Uterus (tissue), 4 donors: ENCODE measurements around the gene TAF8. TPM values are rescaled to one million over a fixed set of nuclear protein-coding genes. Genes with fewer than 3 reads are reported as not detected.

Experiments used
- DNase-seq, 2 donors: peaks; one replicate each; pipeline ENCODE4 v3.0.0-alpha.2; 2019 to 2020
- H3K27ac ChIP-seq, 2 donors: fragments of 200-600 bp; sonication (generic); 1 replicate in 1 of 2; 2 replicates in 1 of 2; pipeline ENCODE4 v1.5.1; 2016 to 2018
- H3K27me3 ChIP-seq, 2 donors: fragments of 200-600 bp; sonication (generic); one replicate each; pipeline ENCODE4 v1.5.1; 2018 to 2019; ENCODE audit warnings: control low read depth in 1 of 2
- H3K36me3 ChIP-seq, 2 donors: fragments of 200-600 bp; sonication (generic); one replicate each; pipeline ENCODE4 v1.5.1; 2019; ENCODE audit warnings: control low read depth in 1 of 2
- H3K4me1 ChIP-seq, 2 donors: fragments of 200-600 bp; sonication (generic); one replicate each; pipeline ENCODE4 v1.5.1; 2018 to 2019; ENCODE audit warnings: control low read depth in 1 of 2
- H3K4me3 ChIP-seq, 2 donors: fragments of 200-600 bp; sonication (generic); 1 replicate in 1 of 2; 2 replicates in 1 of 2; pipeline ENCODE4 v1.5.1; 2018 to 2019; ENCODE audit warnings: mild to moderate bottlenecking in 1 of 2
- H3K9me3 ChIP-seq, 2 donors: fragments of 200-600 bp; sonication (generic); one replicate each; pipeline ENCODE4 v1.5.1; 2019; ENCODE audit warnings: control low read depth in 1 of 2
- CTCF ChIP-seq, 4 experiments: fragments of 200-600 bp in 2 of 4; fragments of 450-650 bp in 2 of 4; sonication (generic) in 2 of 4; IDR thresholded peaks; one replicate each; pipeline ENCODE4 v1.5.1; 2016 to 2019; ENCODE audit warnings: antibody characterized with exemption in 4 of 4, mild to moderate bottlenecking in 2 of 4, moderate library complexity in 1 of 4
- POLR2A ChIP-seq, 2 donors: fragments of 450-650 bp; IDR thresholded peaks; one replicate each; pipeline ENCODE4 v1.6.1; 2016; ENCODE audit warnings: antibody characterized with exemption in 2 of 2, mild to moderate bottlenecking in 1 of 2, moderate library complexity in 1 of 2
- intact Hi-C: fragments of 100-400 bp; cut with DNase I; formaldehyde crosslinking; loops from one replicate; pipeline ENCODE4 v1.15.1; 2023; ENCODE audit warnings: low total_unique reads
- total RNA-seq, 4 donors: library from RNA; depleted of rRNA in 3 of 4; stranded (reverse); fragments of >200 nt in 3 of 4; gene quantifications; one replicate each; pipeline versions ENCODE4 v1.1.0 to v1.2.4, GENCODE V29; 2014 to 2023
- donor health status: DM: yes; HTN: yes; CAD: no.

The TAF8 gene
- total RNA-seq, 4 donors from 2014 or later = 16.0 to 45.6 (median 37.5) TPM

- Histone ChIP-seq H3K9me3 (no peaks in the 10 kb centered on the region), H3K27ac (no peak overlapping the region), H3K36me3 (no peaks in the 10 kb centered on the region), H3K4me1 (no peaks in the 10 kb centered on the region), H3K4me3 (no peak overlapping the region), H3K27me3 (no peaks in the 10 kb centered on the region)
- TF ChIP-seq CTCF (IDR thresholded peaks at IDR 0.05) (no peak), POLR2A (IDR thresholded peaks at IDR 0.05) (no peak)
- DNase-seq = no peak
- intact Hi-C loops = no loop called here
Measured at GRCh38 chr6:42009844-42010184, 40.5 kb upstream of the TAF8 start.

GRCh38 chr6:42010185-42010891 lies 40.0 kb upstream of the TAF8 start:
- Histone ChIP-seq H3K27ac (no peak overlapping the region), H3K4me3 (no peak overlapping the region), H3K4me1 (no peaks in the 10 kb centered on the region), H3K27me3 (no peaks in the 10 kb centered on the region), H3K9me3 (no peaks in the 10 kb centered on the region), H3K36me3 (no peaks in the 10 kb centered on the region)
- TF ChIP-seq POLR2A (IDR thresholded peaks at IDR 0.05) = no peak
- no peak for TF ChIP-seq CTCF (IDR thresholded peaks at IDR 0.05)
- intact Hi-C loops = no loop called here
- no peak for DNase-seq

- intact Hi-C loops = no loop called here
Measured at GRCh38 chr6:42010909-42011308, 39.4 kb upstream of the TAF8 start.

GRCh38 chr6:42012501-42013133 lies 37.7 kb upstream of the TAF8 start:
- no peak overlapping the region for H3K27ac ChIP-seq
- TF ChIP-seq POLR2A (IDR thresholded peaks at IDR 0.05) (no peak), CTCF (IDR thresholded peaks at IDR 0.05) (no peak)
- intact Hi-C loops = no loop called here
- H3K9me3 ChIP-seq = no peaks in the 10 kb centered on the region
- H3K27me3 ChIP-seq = no peaks in the 10 kb centered on the region
- no peak for DNase-seq
- H3K4me1 ChIP-seq = no peaks in the 10 kb centered on the region
- H3K36me3 ChIP-seq = no peaks in the 10 kb centered on the region
- H3K4me3 ChIP-seq = no peak overlapping the region

More at GRCh38 chr6:42010909-42011308, 39.4 kb upstream of the TAF8 start:
- Histone ChIP-seq H3K9me3 (no peaks in the 10 kb centered on the region), H3K4me1 (no peaks in the 10 kb centered on the region), H3K27ac (no peak overlapping the region), H3K27me3 (no peaks in the 10 kb centered on the region), H3K4me3 (no peak overlapping the region), H3K36me3 (no peaks in the 10 kb centered on the region)
- no peak for DNase-seq
- TF ChIP-seq POLR2A (IDR thresholded peaks at IDR 0.05) (no peak), CTCF (IDR thresholded peaks at IDR 0.05) (no peak)

- intact Hi-C loops = no loop called here
- H3K9me3 ChIP-seq = no peaks in the 10 kb centered on the region
- H3K27ac ChIP-seq = no peak overlapping the region
- DNase-seq = no peak
- no peaks in the 10 kb centered on the region for H3K4me1 ChIP-seq
- no peaks in the 10 kb centered on the region for H3K27me3 ChIP-seq
- H3K4me3 ChIP-seq = no peak overlapping the region
- H3K36me3 ChIP-seq = no peaks in the 10 kb centered on the region
- TF ChIP-seq CTCF (IDR thresholded peaks at IDR 0.05) (no peak), POLR2A (IDR thresholded peaks at IDR 0.05) (no peak)
Measured at GRCh38 chr6:42013134-42013516, 37.2 kb upstream of the TAF8 start.
